MG63 (cell line): ENCODE measurements around the gene MTAP. TPM values are rescaled to one million over a fixed set of nuclear protein-coding genes. Genes with fewer than 3 reads are reported as not detected.

Experiments
- DNase-seq: peaks from one replicate; pipeline ENCODE4 v3.0.0-alpha.2; 2020
- H3K27me3 ChIP-seq: fragments of 250-450 bp; sonication (Bioruptor Pico); 2 replicates; pipeline ENCODE4 v1.5.1; 2020; ENCODE audit warnings: mild to moderate bottlenecking, moderate library complexity
- H3K36me3 ChIP-seq: fragments of 250-450 bp; sonication (Bioruptor Pico); 2 replicates; pipeline ENCODE4 v1.5.1; 2020; ENCODE audit warnings: mild to moderate bottlenecking, moderate library complexity
- H3K4me3 ChIP-seq: fragments of 250-450 bp; sonication (Bioruptor Pico); 2 replicates; pipeline ENCODE4 v1.5.1; 2020; ENCODE audit warnings: mild to moderate bottlenecking, moderate library complexity
- H3K9me3 ChIP-seq: fragments of 250-450 bp; sonication (Bioruptor Pico); 2 replicates; pipeline ENCODE4 v1.5.1; 2020; ENCODE audit warnings: mild to moderate bottlenecking, moderate library complexity
- total RNA-seq: library from RNA; depleted of rRNA; stranded (reverse); fragments of >200 nt; shearing (Covaris generic); gene quantifications from 2 replicates; pipeline ENCODE4 v1.2.3, GENCODE V29; 2014; ENCODE audit warnings: low replicate concordance

The MTAP gene
- total RNA-seq, 1 experiment from 2014 or later = 37.1 TPM

- Histone ChIP-seq H3K36me3 (no peaks in the 10 kb centered on the region), H3K9me3 (no peaks in the 10 kb centered on the region), H3K27me3 (no peaks in the 10 kb centered on the region), H3K4me3 (no peak overlapping the region)
- DNase-seq = no peak
Measured at GRCh38 chr9:21968331-21969010, 166.0 kb downstream of the MTAP start.

- H3K27me3 ChIP-seq = no peaks in the 10 kb centered on the region
- H3K4me3 ChIP-seq = no peak overlapping the region
- no peak for DNase-seq
- no peaks in the 10 kb centered on the region for H3K36me3 ChIP-seq
- H3K9me3 ChIP-seq = no peaks in the 10 kb centered on the region
Measured at GRCh38 chr9:21969011-21969940, 166.8 kb downstream of the MTAP start.

DNA sequence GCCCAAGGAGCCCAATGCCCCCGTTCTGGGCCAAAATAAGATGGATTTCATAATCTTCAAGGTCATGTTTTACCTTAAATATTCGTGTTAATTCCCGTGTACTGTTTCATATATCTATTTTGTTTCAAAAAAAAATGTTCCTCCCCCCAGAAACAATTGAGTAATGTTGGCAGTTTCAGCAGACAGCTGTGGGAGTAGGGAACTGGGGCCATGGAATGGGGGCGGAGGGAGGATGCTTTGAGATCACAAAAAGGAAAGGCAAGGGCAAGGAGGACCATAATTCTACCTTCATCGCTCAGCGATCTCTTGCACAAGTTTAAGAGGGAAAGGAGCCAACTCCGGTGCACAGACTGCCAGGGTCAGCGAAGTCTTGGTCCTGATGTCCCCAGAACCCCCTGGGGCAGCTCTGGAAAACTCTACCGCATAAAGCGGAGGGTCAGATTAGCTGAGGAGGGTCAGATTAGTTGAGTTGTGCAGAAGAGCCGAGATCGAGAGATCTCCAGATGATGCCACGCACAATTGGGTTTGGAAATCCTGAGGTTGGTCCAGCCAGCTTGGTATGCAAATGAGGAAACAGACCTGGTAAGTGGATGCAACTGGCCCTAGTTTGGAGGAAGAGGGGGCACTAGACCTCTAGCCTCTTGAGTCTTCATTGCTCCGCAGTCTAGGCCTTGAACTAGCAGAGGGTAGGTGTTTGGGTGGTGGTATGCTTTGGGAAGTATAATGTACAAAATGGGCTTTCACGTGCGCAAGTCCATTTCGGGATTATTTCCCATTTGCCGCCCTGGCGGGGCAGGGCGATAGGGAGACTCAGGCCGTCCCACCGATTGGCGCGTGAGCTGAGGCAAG lies 167.7 kb downstream of the MTAP start:
- no peak overlapping the region for H3K4me3 ChIP-seq
- no peak for DNase-seq
- H3K36me3 ChIP-seq = no peaks in the 10 kb centered on the region
- H3K27me3 ChIP-seq = no peaks in the 10 kb centered on the region
- H3K9me3 ChIP-seq = no peaks in the 10 kb centered on the region

DNA sequence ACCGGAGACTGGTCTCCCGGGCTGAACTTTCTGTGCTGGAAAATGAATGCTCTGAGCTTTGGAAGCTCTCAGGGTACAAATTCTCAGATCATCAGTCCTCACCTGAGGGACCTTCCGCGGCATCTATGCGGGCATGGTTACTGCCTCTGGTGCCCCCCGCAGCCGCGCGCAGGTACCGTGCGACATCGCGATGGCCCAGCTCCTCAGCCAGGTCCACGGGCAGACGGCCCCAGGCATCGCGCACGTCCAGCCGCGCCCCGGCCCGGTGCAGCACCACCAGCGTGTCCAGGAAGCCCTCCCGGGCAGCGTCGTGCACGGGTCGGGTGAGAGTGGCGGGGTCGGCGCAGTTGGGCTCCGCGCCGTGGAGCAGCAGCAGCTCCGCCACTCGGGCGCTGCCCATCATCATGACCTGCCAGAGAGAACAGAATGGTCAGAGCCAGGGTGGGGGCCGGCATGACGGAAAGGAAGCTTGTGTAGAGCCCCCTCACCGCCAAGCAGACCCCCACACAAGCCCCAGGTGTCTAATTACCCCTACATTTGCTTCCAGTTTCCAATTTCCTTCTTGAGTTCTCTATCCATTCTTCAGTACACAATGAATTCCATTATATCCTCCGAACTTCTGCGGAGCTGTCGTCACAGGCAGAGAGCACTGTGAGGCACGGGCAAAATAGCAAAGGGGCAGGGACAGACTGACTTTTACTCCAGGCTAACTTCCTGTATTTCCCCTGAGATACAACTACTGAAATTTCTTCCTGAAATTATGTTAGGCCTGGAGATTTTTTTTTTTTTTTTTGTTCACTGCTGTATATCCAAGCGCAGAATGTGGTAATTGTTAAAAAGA lies 168.6 kb downstream of the MTAP start:
- Histone ChIP-seq H3K36me3 (no peaks in the 10 kb centered on the region), H3K9me3 (no peaks in the 10 kb centered on the region), H3K4me3 (no peak overlapping the region), H3K27me3 (no peaks in the 10 kb centered on the region)
- DNase-seq = no peak

DNA sequence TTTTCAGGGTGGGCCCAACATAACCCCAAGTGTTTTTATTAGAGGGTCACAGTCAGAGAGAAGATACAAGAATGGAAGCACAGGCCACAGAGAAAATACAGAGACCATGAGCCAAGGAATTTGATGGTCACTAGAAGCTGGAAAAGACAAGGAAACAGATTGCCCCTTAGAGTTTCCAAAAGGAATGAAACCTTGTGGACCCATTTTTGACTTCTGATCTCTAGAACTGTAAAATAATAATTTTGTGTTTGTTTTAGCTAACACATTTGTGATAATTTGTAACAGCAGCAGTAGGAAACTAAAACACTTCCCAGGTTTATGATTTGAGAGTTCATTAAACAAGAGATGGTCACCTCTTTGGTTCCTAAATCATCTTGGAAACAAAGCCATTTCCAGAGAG lies 169.9 kb downstream of the MTAP start:
- no peaks in the 10 kb centered on the region for H3K36me3 ChIP-seq
- no peaks in the 10 kb centered on the region for H3K9me3 ChIP-seq
- H3K4me3 ChIP-seq = no peak overlapping the region
- DNase-seq = no peak
- H3K27me3 ChIP-seq = no peaks in the 10 kb centered on the region

GRCh38 chr9:21974343-21974721 lies 171.9 kb downstream of the MTAP start:
- Histone ChIP-seq H3K36me3 (no peaks in the 10 kb centered on the region), H3K27me3 (no peaks in the 10 kb centered on the region), H3K4me3 (no peak overlapping the region), H3K9me3 (no peaks in the 10 kb centered on the region)
- DNase-seq = no peak

- no peak for DNase-seq
- Histone ChIP-seq H3K4me3 (no peak overlapping the region), H3K36me3 (no peaks in the 10 kb centered on the region), H3K9me3 (no peaks in the 10 kb centered on the region), H3K27me3 (no peaks in the 10 kb centered on the region)
Measured at GRCh38 chr9:21974722-21975409, 172.4 kb downstream of the MTAP start.

- DNase-seq = no peak
- no peaks in the 10 kb centered on the region for H3K9me3 ChIP-seq
- no peak overlapping the region for H3K4me3 ChIP-seq
- H3K27me3 ChIP-seq = no peaks in the 10 kb centered on the region
- H3K36me3 ChIP-seq = no peaks in the 10 kb centered on the region
Measured at GRCh38 chr9:21976334-21976875, 174.0 kb downstream of the MTAP start.

DNA sequence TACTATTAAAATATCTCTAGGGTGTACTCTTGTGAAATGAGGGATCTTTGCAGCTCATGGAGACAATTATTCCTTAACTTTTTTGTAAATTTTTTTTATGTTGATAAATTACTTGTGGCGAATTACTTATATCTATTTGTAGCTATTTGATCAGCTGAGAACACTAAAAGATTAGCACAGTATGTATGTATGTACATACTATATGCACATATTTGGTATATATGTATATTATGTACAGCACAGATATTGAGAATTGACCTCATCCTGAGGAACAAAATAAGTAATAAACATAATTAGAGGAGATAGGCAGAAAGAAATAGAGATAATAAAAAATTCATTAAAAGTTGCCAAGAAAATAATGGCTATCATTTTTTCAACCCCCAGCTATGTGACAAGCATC lies 180.0 kb downstream of the MTAP start:
- H3K36me3 ChIP-seq = no peaks in the 10 kb centered on the region
- no peak overlapping the region for H3K4me3 ChIP-seq
- H3K27me3 ChIP-seq = no peaks in the 10 kb centered on the region
- no peaks in the 10 kb centered on the region for H3K9me3 ChIP-seq
- no peak for DNase-seq

- no peaks in the 10 kb centered on the region for H3K9me3 ChIP-seq
- no peaks in the 10 kb centered on the region for H3K27me3 ChIP-seq
- no peak overlapping the region for H3K4me3 ChIP-seq
- DNase-seq = no peak
- H3K36me3 ChIP-seq = no peaks in the 10 kb centered on the region
Measured at GRCh38 chr9:21982861-21983560, 180.6 kb downstream of the MTAP start.

GRCh38 chr9:21983561-21983935 lies 181.1 kb downstream of the MTAP start:
- no peaks in the 10 kb centered on the region for H3K27me3 ChIP-seq
- H3K36me3 ChIP-seq = no peaks in the 10 kb centered on the region
- no peak overlapping the region for H3K4me3 ChIP-seq
- no peaks in the 10 kb centered on the region for H3K9me3 ChIP-seq
- no peak for DNase-seq

DNA sequence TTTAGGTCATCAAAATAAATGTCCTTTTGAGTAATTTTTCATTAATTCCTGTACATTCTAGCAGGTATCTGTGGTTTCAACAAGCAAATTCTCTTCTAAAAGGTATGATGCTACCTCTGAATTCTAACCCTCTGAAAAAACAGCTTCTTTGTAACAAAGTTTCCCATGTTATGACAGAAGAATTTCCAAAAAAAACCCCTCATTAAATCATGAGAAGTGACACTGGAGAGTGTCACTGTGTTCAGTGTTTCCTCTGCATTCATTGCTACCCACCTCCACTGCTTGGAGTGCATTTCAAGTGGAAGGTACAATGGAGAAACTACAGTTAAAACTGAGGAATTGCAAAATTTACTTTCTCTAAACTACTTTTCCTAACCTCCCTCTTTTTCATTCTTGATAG lies 181.7 kb downstream of the MTAP start:
- no peaks in the 10 kb centered on the region for H3K36me3 ChIP-seq
- no peaks in the 10 kb centered on the region for H3K27me3 ChIP-seq
- no peak for DNase-seq
- no peak overlapping the region for H3K4me3 ChIP-seq
- no peaks in the 10 kb centered on the region for H3K9me3 ChIP-seq

GRCh38 chr9:21985964-21986667 lies 183.7 kb downstream of the MTAP start:
- no peaks in the 10 kb centered on the region for H3K27me3 ChIP-seq
- no peaks in the 10 kb centered on the region for H3K36me3 ChIP-seq
- no peaks in the 10 kb centered on the region for H3K9me3 ChIP-seq
- H3K4me3 ChIP-seq = no peak overlapping the region
- no peak for DNase-seq
